Heart right ventricle (tissue), 16 donors: ENCODE results near the gene ZRANB1. TPM values are rescaled to one million over a fixed set of nuclear protein-coding genes. Genes with fewer than 3 reads are reported as not detected.

Experiments used
- ATAC-seq, 8 donors: fragments of 200-7000 bp; cut with Tn5 transposase; one replicate each; pipeline ENCODE4 v1.9.1; 2020; ENCODE audit warnings: mild to moderate bottlenecking in 8 of 8, moderate library complexity in 8 of 8, moderate number of reproducible peaks in 1 of 8
- DNase-seq, 2 donors: peaks; one replicate each; pipeline ENCODE4 v3.0.0-alpha.2; 2020
- H3K27ac ChIP-seq, 10 donors: fragments of 200-600 bp; sonication (generic) in 2 of 10; one replicate each; pipeline versions ENCODE4 v1.5.0 to v1.8.0; 2020 to 2022; ENCODE audit warnings: mild to moderate bottlenecking in 3 of 10
- H3K27me3 ChIP-seq, 7 donors: fragments of 200-600 bp; one replicate each; pipeline ENCODE4 v1.8.0; 2021 to 2022; ENCODE audit warnings: mild to moderate bottlenecking in 2 of 7
- H3K36me3 ChIP-seq, 9 donors: fragments of 200-600 bp; sonication (generic) in 1 of 9; one replicate each; pipeline versions ENCODE4 v1.5.0 to v1.8.0; 2020 to 2022; ENCODE audit warnings: mild to moderate bottlenecking in 2 of 9
- H3K4me1 ChIP-seq, 9 donors: fragments of 200-600 bp; sonication (generic) in 1 of 9; one replicate each; pipeline versions ENCODE4 v1.5.0 to v1.8.0; 2020 to 2022; ENCODE audit warnings: mild to moderate bottlenecking in 4 of 9
- H3K4me3 ChIP-seq, 10 donors: fragments of 200-600 bp; sonication (generic) in 2 of 10; one replicate each; pipeline versions ENCODE4 v1.5.0 to v1.8.0; 2020 to 2022; ENCODE audit warnings: mild to moderate bottlenecking in 7 of 10, moderate library complexity in 2 of 10
- H3K9me3 ChIP-seq, 11 donors: fragments of 200-600 bp in 10 of 11; sonication (generic) in 2 of 11; one replicate each; pipeline versions ENCODE4 v1.5.0 to v1.8.0; 2013 to 2022; ENCODE audit warnings: mild to moderate bottlenecking in 2 of 11, control low read depth in 1 of 11, moderate library complexity in 1 of 11
- WGBS, 2 donors: extraction: QIAGEN DNeasy Blood & Tissue Kit; methylation state at CpG; one replicate each; pipeline ENCODE4 v1.1.7; 2013; ENCODE audit warnings: inconsistent platforms in 1 of 2; 5-methylcytosine and 5-hydroxymethylcytosine counted together
- intact Hi-C, 10 donors: fragments of 100-400 bp; cut with DNase I; formaldehyde crosslinking; loops; one replicate each; pipeline versions ENCODE4 v1.11.1 to v1.14.2; 2022
- polyA plus RNA-seq, 2 donors: library from polyadenylated mRNA; stranded (reverse); fragments of 200-250 nt; gene quantifications; one replicate each; pipeline ENCODE4 v1.2.3, GENCODE V29; 2013
- total RNA-seq, 10 donors: library from RNA; stranded (reverse); fragmentation: NEBNext Ultra II Directional in 3 of 10; extraction: Animal tissue kit (Norgen Biotek cat#: 25700) in 3 of 10; gene quantifications; one replicate each; pipeline versions ENCODE4 v1.2.1 to v1.2.4, GENCODE V29; 2021 to 2023
- TF ChIP-seq, protein P1 (sequence below), 9 donors: fragments of 200-600 bp; sonication (generic) in 2 of 9; IDR thresholded peaks; one replicate each; pipeline versions ENCODE4 v1.5.0 to v1.8.0; 2021 to 2022; ENCODE audit warnings: antibody characterized with exemption in 9 of 9, mild to moderate bottlenecking in 5 of 9, moderate library complexity in 1 of 9
- donor health status: Arrhythmogenic right ventricular cardiomyopathy.
- donor health status: ischemic (EF 13 %, LVEDD 7.1; RV severe dilation, severe dysfunction).
- donor health status: healthy with polysubstance abuse.
- donor health status: DM: no; HTN: yes; CAD: no.
- donor health status: DM: no; HTN: no; CAD: no.
- donor health status: ischemic (EF 25% LVEDD 6.9; RV normal size, moderate dysfunction).
- donor health status: ischemic (EF 25% LVEDD 5.7; RV mildly dilated, moderate dysfunction).
- donor health status: healthy.
- donor health status: DM: yes; HTN: yes; CAD: no.
- donor health status: Ischemic cardiomyopathy.
- donor health status: ischemic (EF 35%, LVEDD 5.7; RV mildly dilated, moderate dysfunction).
- donor health status: nonischemic (EF 11% LVEDD 7.7; RV severe dilation, severe dysfunction).
- donor health status: DM: yes; HTN: yes; CAD: no.
- donor health status: PGD.
- donor health status: ischemic (EF 29% LVEDD 5.4; RV normal size, mild dysfunction).
- donor health status: nonischemic (EF 23%, LVEDD 6.1; RV moderate dilation, normal function).

ZRANB1 gene
- total and polyA plus RNA-seq, 12 donors = 13.0 to 33.2 (median 27.5) TPM

DNA sequence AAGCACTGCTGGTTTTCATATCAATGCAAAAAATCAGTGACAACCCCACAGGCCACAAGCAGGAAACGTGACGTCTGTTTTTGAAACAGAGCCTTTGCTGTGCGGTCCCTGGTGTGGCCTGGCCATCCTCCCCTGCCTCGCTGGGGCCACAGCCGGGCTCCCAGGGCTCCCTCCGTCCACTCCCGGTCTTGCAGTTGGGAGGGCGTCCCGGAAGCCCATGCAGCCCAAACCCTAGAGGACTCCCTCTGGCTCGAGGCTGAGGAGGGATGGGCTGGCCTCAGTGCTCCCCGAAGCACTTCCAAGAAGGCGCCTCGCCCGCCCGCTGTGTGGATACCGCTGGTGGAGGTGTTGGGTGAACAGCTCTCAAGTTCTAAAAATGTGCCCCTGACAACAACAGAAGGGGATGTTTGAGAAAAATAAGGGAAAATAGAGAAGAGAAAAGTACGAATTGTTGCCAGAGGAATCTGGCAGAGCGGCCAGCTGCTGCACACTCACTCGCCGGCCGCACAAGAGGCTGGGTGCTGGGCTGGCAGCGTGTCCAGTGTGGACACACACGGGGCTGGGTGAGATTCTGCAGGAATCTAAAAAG, 73.5 kb downstream of the ZRANB1 start:
- peaks cover 72 to 100% (median 94%) of the 10 kb centered on the region in 9 donors for H3K4me1 ChIP-seq
- DNase-seq (peak; percentile 63 to 69), ATAC-seq (peak; percentile 26 to 71 (median 54))
- H3K27ac ChIP-seq = peak overlapping the region; percentile 41 to 78 (median 66)
- no peaks in the 10 kb centered on the region for H3K27me3 ChIP-seq
- H3K4me3 ChIP-seq = no peak overlapping the region
- peaks cover 0 to 4% (median 0%) of the 10 kb centered on the region in 11 donors for H3K9me3 ChIP-seq
- peaks cover 0 to 19% (median 0%) of the 10 kb centered on the region in 9 donors for H3K36me3 ChIP-seq
- 30% methylated on average over 23 of the region's 23 CpGs for WGBS, 2 donors
- TF ChIP-seq, protein P1, sequence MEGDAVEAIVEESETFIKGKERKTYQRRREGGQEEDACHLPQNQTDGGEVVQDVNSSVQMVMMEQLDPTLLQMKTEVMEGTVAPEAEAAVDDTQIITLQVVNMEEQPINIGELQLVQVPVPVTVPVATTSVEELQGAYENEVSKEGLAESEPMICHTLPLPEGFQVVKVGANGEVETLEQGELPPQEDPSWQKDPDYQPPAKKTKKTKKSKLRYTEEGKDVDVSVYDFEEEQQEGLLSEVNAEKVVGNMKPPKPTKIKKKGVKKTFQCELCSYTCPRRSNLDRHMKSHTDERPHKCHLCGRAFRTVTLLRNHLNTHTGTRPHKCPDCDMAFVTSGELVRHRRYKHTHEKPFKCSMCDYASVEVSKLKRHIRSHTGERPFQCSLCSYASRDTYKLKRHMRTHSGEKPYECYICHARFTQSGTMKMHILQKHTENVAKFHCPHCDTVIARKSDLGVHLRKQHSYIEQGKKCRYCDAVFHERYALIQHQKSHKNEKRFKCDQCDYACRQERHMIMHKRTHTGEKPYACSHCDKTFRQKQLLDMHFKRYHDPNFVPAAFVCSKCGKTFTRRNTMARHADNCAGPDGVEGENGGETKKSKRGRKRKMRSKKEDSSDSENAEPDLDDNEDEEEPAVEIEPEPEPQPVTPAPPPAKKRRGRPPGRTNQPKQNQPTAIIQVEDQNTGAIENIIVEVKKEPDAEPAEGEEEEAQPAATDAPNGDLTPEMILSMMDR (IDR thresholded peaks at IDR 0.05) = no peak
- intact Hi-C loops = no loop called here

DNA sequence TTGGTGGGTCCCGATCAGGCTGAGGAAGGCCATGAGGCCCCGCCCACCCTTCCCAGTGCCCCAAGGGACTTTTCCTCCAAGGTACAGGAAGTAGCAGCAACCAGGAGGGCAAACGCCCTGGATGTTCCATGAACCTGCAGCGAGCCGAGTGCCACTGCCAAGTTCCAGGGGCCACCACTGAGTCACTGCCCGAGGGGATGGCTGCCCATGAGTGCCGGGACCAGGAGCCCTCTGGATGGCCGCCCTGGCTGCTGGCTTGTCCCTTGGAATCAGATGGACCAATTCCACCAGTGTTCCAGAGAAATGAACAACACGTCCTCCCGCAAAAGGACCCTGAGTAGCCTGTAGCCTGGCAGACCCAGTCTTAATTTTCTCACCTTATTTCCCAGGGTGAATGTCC, 74.2 kb downstream of the ZRANB1 start:
- Histone ChIP-seq H3K4me3 (no peak overlapping the region), H3K4me1 (peaks cover 69 to 100% (median 93%) of the 10 kb centered on the region in 9 donors), H3K9me3 (peaks cover 0 to 4% (median 0%) of the 10 kb centered on the region in 11 donors), H3K36me3 (peaks cover 0 to 21% (median 0%) of the 10 kb centered on the region in 9 donors), H3K27ac (peak overlapping the region; percentile 41 to 78 (median 66)), H3K27me3 (no peaks in the 10 kb centered on the region)
- WGBS, 2 donors = 41 to 54% methylated on average over 10 of the region's 10 CpGs
- ATAC-seq (peak in 3 of 8 donors; percentile 34 to 48 (median 42)), DNase-seq (no peak)
- intact Hi-C loops = no loop called here
- TF ChIP-seq, protein P1 (IDR thresholded peaks at IDR 0.05) = no peak

DNA sequence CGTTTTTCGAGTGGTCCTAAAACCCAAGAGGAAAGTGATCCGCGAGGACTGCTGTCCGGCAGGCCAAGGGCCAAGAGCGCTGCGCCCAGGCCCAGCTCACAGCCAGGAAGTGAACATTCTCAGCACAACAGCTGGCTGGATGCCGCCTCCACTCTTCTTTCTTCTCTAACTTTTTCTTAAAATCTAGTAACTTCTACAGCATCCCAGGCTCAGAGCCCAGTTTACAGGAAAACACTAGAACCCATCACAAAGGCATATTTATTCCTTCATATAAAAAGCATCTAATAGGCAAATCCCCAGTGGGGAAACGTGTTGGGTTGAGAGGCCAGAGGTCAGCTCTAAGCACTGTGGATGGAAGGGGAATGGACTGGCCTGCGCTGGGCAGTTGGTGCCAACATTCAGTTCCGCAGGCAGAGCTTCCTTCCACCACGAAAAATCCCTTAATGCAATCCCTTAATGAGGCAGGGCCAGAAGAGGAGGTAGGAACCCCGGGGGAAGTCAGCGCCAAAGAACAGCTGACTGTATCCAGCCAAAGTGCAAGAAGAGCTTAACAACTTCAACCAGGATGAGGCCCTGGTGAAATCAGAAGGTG, 74.8 kb downstream of the ZRANB1 start:
- TF ChIP-seq, protein P1 (IDR thresholded peaks at IDR 0.05) = no peak
- intact Hi-C loops = no loop called here
- Histone ChIP-seq H3K27me3 (no peaks in the 10 kb centered on the region), H3K4me3 (no peak overlapping the region), H3K36me3 (peaks cover 0 to 19% (median 0%) of the 10 kb centered on the region in 9 donors), H3K27ac (peak overlapping the region; percentile 41 to 78 (median 66)), H3K9me3 (peaks cover 0 to 4% (median 0%) of the 10 kb centered on the region in 11 donors), H3K4me1 (peaks cover 65 to 100% (median 92%) of the 10 kb centered on the region in 9 donors)
- DNase-seq (peak; percentile 68), ATAC-seq (peak in 7 of 8 donors; percentile 29 to 51 (median 41))
- WGBS, 2 donors = 32 to 44% methylated on average over 14 of the region's 14 CpGs

DNA sequence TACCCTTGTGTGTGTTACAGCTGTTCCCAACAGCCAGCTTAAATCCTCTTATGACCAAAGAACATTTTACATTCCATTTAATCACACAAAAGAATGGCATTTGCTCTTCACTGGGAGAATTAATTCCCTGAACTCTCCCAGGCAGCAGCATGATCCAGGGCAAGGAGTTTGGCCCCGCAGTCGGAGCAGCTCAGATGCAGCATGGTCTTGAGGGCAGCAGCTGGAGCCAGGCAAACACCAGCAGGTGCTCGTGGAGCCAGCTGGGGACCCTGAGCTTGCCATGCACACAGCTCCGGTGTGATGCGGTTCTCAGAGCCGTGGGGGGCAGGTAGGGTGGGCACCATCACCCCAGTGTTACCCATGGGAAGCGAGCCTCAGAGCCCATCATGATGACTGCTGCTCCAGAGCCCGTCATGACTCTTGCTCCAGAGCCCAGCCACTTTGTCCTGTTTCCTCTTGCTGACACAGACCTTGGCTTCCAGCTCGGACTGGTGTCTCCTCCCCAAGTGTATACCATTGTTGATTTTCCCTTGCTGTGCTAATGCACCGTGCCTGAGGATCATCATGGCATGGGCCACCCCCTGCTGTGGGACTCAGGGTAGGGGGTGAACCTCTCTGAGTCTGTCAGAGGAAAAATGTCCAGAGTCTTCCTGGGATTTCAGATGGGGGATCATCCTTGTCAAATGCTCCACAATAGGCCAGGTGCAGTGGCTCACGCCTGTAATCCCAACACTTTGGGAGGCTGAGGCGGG, 75.8 kb downstream of the ZRANB1 start:
- Histone ChIP-seq H3K36me3 (peaks cover 0 to 10% (median 0%) of the 10 kb centered on the region in 9 donors), H3K9me3 (peaks cover 0 to 4% (median 0%) of the 10 kb centered on the region in 11 donors), H3K27me3 (no peaks in the 10 kb centered on the region), H3K4me3 (no peak overlapping the region), H3K27ac (peak overlapping the region in 7 of 10 donors; percentile 19 to 78 (median 67)), H3K4me1 (peaks cover 62 to 100% (median 94%) of the 10 kb centered on the region in 9 donors)
- DNase-seq (no peak), ATAC-seq (no peak)
- TF ChIP-seq, protein P1 (IDR thresholded peaks at IDR 0.05) = no peak
- whole genome bisulfite sequencing, 2 donors = 78 to 85% methylated on average over 12 of the region's 12 CpGs
- intact Hi-C loops = no loop called here
